SK-N-SH treated with all-trans-retinoic acid at 6 μM for 48 hours (cell line): ENCODE data around the gene FAM124B.

ENCODE experiments used
- ATAC-seq: fragments of 200-7000 bp; cut with Tn5 transposase; 3 replicates; pipeline ENCODE4 v1.9.1; 2020; ENCODE audit warnings: mild to moderate bottlenecking, moderate library complexity
- BACH2 ChIP-seq: fragments of 250-450 bp; sonication (Bioruptor Pico); IDR thresholded peaks from 2 replicates; pipeline ENCODE4 v1.9.0; 2021; ENCODE audit warnings: mild to moderate bottlenecking, borderline replicate concordance
- CSDC2 ChIP-seq: fragments of 250-450 bp; sonication (Bioruptor Pico); IDR thresholded peaks from 2 replicates; pipeline ENCODE4 v1.5.0; 2020; ENCODE audit warnings: mild to moderate bottlenecking, moderate library complexity
- CSRNP3 ChIP-seq: fragments of 250-450 bp; sonication (Bioruptor Pico); IDR thresholded peaks from 2 replicates; pipeline ENCODE4 v1.5.1; 2021; ENCODE audit warnings: mild to moderate bottlenecking, moderate library complexity
- ISL1 ChIP-seq: fragments of 250-450 bp; sonication (Bioruptor Pico); IDR thresholded peaks from 2 replicates; pipeline ENCODE4 v2.1.2; 2022; ENCODE audit warnings: mild to moderate bottlenecking, moderate library complexity
- OSR1 ChIP-seq: fragments of 250-450 bp; sonication (Bioruptor Pico); IDR thresholded peaks from 2 replicates; pipeline ENCODE4 v1.8.0; 2022; ENCODE audit warnings: moderate library complexity, mild to moderate bottlenecking, inconsistent platforms
- PATZ1 ChIP-seq: fragments of 250-450 bp; sonication (Bioruptor Pico); IDR thresholded peaks from 2 replicates; pipeline ENCODE4 v1.8.0; 2020; ENCODE audit warnings: mild to moderate bottlenecking, moderate library complexity, borderline replicate concordance
- PPARA ChIP-seq: fragments of 250-450 bp; sonication (Bioruptor Pico); IDR thresholded peaks from 2 replicates; pipeline ENCODE4 v1.5.0; 2020; ENCODE audit warnings: mild to moderate bottlenecking, borderline replicate concordance
- RARB ChIP-seq: fragments of 250-450 bp; sonication (Bioruptor Pico); IDR thresholded peaks from 2 replicates; pipeline ENCODE4 v1.8.0; 2021; ENCODE audit warnings: mild to moderate bottlenecking, moderate library complexity
- SNAI2 ChIP-seq: fragments of 250-450 bp; sonication (Bioruptor Pico); IDR thresholded peaks from 2 replicates; pipeline ENCODE4 v1.5.0; 2020; ENCODE audit warnings: mild to moderate bottlenecking, moderate library complexity
- TOX ChIP-seq: fragments of 250-450 bp; sonication (Bioruptor Pico); IDR thresholded peaks from 2 replicates; pipeline ENCODE4 v1.8.0; 2021; ENCODE audit warnings: mild to moderate bottlenecking, moderate library complexity, borderline replicate concordance
- ZC3H10 ChIP-seq: fragments of 250-450 bp; sonication (Bioruptor Pico); IDR thresholded peaks from 2 replicates; pipeline ENCODE4 v1.5.1; 2021; ENCODE audit warnings: mild to moderate bottlenecking, moderate library complexity
- ZFP3 ChIP-seq: fragments of 250-450 bp; sonication (Bioruptor Pico); IDR thresholded peaks from 2 replicates; pipeline ENCODE4 v1.5.0; 2020; ENCODE audit warnings: mild to moderate bottlenecking, moderate library complexity
- ZFP30 ChIP-seq: fragments of 450-650 bp; formaldehyde crosslinking; IDR thresholded peaks from 2 replicates; pipeline ENCODE4 v1.5.0; 2022; ENCODE audit warnings: mild to moderate bottlenecking, moderate library complexity
- ZNF565 ChIP-seq: fragments of 450-650 bp; formaldehyde crosslinking; conservative IDR thresholded peaks from 2 replicates; pipeline ENCODE4 v1.5.0; 2020; ENCODE audit warnings: low read depth, mild to moderate bottlenecking, moderate library complexity
- ZNF70 ChIP-seq: fragments of 450-650 bp; formaldehyde crosslinking; IDR thresholded peaks from 2 replicates; pipeline ENCODE4 v1.5.0; 2020; ENCODE audit warnings: mild to moderate bottlenecking, moderate library complexity
- TF ChIP-seq, protein P1 (sequence below): fragments of 250-450 bp; sonication (Bioruptor Pico); IDR thresholded peaks from 2 replicates; pipeline ENCODE4 v1.5.1; 2020; ENCODE audit warnings: low read depth, mild to moderate bottlenecking, moderate library complexity
- TF ChIP-seq, protein P2 (sequence below): fragments of 250-450 bp; sonication (Bioruptor Pico); IDR thresholded peaks from 2 replicates; pipeline ENCODE4 v1.8.0; 2021; ENCODE audit warnings: low read depth, mild to moderate bottlenecking, moderate library complexity, borderline replicate concordance
- TF ChIP-seq, protein P3 (sequence below): fragments of 250-450 bp; sonication (Bioruptor Pico); IDR thresholded peaks from 2 replicates; pipeline ENCODE4 v1.5.0; 2020; ENCODE audit warnings: mild to moderate bottlenecking, moderate library complexity

Gene FAM124B

GRCh38 chr2:224405841-224406370, 4.0 kb upstream of the FAM124B start (continued):
- TF ChIP-seq, protein P1, sequence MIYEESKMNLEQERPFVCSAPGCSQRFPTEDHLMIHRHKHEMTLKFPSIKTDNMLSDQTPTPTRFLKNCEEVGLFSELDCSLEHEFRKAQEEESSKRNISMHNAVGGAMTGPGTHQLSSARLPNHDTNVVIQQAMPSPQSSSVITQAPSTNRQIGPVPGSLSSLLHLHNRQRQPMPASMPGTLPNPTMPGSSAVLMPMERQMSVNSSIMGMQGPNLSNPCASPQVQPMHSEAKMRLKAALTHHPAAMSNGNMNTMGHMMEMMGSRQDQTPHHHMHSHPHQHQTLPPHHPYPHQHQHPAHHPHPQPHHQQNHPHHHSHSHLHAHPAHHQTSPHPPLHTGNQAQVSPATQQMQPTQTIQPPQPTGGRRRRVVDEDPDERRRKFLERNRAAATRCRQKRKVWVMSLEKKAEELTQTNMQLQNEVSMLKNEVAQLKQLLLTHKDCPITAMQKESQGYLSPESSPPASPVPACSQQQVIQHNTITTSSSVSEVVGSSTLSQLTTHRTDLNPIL = no peak

DNA sequence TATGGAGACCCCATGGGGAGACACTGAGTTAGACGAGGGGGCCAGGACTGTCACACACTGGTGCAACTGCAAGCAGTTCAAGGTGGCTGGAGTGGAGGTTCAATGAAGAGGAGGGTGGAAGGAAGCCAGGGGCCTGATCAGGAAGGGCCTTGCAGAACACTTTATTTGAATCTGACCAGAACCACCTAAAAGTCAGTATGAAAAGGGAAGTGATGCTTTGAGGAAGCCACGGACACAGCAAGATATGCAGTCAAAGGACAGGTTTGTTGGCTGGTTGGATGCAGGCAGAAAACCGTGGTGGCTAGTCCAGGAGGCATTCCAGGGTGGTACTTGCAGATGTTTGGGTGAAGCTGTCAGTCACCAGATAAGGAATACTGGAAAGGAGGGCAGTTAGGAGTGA, 3.5 kb upstream of the FAM124B start:
- no peak for TF ChIP-seq ISL1 (CRISPR knock-in tag)
- TF ChIP-seq, protein P1 = no peak
- no peak for TF ChIP-seq PPARA (CRISPR knock-in tag)
- no peak for TF ChIP-seq CSRNP3
- no peak for TF ChIP-seq ZNF70 (CRISPR knock-in tag)
- TF ChIP-seq PATZ1 = no peak
- TF ChIP-seq, protein P2, sequence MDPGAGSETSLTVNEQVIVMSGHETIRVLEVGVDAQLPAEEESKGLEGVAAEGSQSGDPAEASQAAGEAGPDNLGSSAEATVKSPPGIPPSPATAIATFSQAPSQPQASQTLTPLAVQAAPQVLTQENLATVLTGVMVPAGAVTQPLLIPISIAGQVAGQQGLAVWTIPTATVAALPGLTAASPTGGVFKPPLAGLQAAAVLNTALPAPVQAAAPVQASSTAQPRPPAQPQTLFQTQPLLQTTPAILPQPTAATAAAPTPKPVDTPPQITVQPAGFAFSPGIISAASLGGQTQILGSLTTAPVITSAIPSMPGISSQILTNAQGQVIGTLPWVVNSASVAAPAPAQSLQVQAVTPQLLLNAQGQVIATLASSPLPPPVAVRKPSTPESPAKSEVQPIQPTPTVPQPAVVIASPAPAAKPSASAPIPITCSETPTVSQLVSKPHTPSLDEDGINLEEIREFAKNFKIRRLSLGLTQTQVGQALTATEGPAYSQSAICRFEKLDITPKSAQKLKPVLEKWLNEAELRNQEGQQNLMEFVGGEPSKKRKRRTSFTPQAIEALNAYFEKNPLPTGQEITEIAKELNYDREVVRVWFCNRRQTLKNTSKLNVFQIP (CRISPR knock-in tag) = no peak
- TF ChIP-seq OSR1 (CRISPR knock-in tag) = no peak
- no peak for TF ChIP-seq ZFP3 (CRISPR knock-in tag)
- TF ChIP-seq ZNF565 = no peak
- TF ChIP-seq, protein P3, sequence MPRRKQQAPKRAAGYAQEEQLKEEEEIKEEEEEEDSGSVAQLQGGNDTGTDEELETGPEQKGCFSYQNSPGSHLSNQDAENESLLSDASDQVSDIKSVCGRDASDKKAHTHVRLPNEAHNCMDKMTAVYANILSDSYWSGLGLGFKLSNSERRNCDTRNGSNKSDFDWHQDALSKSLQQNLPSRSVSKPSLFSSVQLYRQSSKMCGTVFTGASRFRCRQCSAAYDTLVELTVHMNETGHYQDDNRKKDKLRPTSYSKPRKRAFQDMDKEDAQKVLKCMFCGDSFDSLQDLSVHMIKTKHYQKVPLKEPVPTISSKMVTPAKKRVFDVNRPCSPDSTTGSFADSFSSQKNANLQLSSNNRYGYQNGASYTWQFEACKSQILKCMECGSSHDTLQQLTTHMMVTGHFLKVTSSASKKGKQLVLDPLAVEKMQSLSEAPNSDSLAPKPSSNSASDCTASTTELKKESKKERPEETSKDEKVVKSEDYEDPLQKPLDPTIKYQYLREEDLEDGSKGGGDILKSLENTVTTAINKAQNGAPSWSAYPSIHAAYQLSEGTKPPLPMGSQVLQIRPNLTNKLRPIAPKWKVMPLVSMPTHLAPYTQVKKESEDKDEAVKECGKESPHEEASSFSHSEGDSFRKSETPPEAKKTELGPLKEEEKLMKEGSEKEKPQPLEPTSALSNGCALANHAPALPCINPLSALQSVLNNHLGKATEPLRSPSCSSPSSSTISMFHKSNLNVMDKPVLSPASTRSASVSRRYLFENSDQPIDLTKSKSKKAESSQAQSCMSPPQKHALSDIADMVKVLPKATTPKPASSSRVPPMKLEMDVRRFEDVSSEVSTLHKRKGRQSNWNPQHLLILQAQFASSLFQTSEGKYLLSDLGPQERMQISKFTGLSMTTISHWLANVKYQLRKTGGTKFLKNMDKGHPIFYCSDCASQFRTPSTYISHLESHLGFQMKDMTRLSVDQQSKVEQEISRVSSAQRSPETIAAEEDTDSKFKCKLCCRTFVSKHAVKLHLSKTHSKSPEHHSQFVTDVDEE = no peak
- no peak for TF ChIP-seq SNAI2
- no peak for TF ChIP-seq ZC3H10 (CRISPR knock-in tag)
- TF ChIP-seq CSDC2 (CRISPR knock-in tag) = no peak
- TF ChIP-seq ZFP30 = no peak
- no peak for TF ChIP-seq BACH2
- no peak for TF ChIP-seq TOX (CRISPR knock-in tag)
- TF ChIP-seq RARB (CRISPR knock-in tag) = no peak
- no peak for ATAC-seq

- ATAC-seq = no peak
- TF ChIP-seq, protein P2 (CRISPR knock-in tag) = no peak
- TF ChIP-seq OSR1 (CRISPR knock-in tag) = no peak
- no peak for TF ChIP-seq ZNF70 (CRISPR knock-in tag)
- TF ChIP-seq PATZ1 = no peak
- TF ChIP-seq ISL1 (CRISPR knock-in tag) = no peak
- TF ChIP-seq, protein P3 = no peak
- TF ChIP-seq SNAI2 = no peak
- no peak for TF ChIP-seq RARB (CRISPR knock-in tag)
- no peak for TF ChIP-seq ZNF565
- TF ChIP-seq, protein P1 = no peak
- TF ChIP-seq TOX (CRISPR knock-in tag) = no peak
Measured at GRCh38 chr2:224404796-224405195, 2.9 kb upstream of the FAM124B start.
